HUES48 (cell line): ENCODE results near the gene CTDSPL.
A peak's percentile ranks its signal among the peaks of the same experiment; 100 is the strongest.

ENCODE experiments used
- H3K27ac ChIP-seq: one replicate; pipeline ENCODE4 v1.7.0; 2013; ENCODE audit warnings: low read depth, low read length, inconsistent platforms
- H3K27me3 ChIP-seq: 2 replicates; pipeline ENCODE4 v1.6.1; 2013; ENCODE audit warnings: mild to moderate bottlenecking, low read length; ENCODE audit not compliant: control insufficient read depth, insufficient read depth
- H3K36me3 ChIP-seq: 2 replicates; pipeline ENCODE4 v1.6.1; 2013; ENCODE audit warnings: low read length; ENCODE audit not compliant: control insufficient read depth, insufficient read depth
- H3K4me1 ChIP-seq: 2 replicates; pipeline ENCODE4 v1.6.1; 2013; ENCODE audit warnings: mild to moderate bottlenecking, low read length; ENCODE audit not compliant: control insufficient read depth, insufficient read depth
- H3K4me3 ChIP-seq: 2 replicates; pipeline ENCODE4 v1.5.1; 2013; ENCODE audit warnings: mild to moderate bottlenecking, low read depth, low read length
- H3K9ac ChIP-seq: 2 replicates; pipeline ENCODE4 v1.6.1; 2013; ENCODE audit warnings: mild to moderate bottlenecking, low read depth, low read length, moderate library complexity
- H3K9me3 ChIP-seq: 2 replicates; pipeline ENCODE4 v1.6.1; 2013; ENCODE audit warnings: low read length; ENCODE audit not compliant: control insufficient read depth, insufficient read depth

Gene CTDSPL

DNA sequence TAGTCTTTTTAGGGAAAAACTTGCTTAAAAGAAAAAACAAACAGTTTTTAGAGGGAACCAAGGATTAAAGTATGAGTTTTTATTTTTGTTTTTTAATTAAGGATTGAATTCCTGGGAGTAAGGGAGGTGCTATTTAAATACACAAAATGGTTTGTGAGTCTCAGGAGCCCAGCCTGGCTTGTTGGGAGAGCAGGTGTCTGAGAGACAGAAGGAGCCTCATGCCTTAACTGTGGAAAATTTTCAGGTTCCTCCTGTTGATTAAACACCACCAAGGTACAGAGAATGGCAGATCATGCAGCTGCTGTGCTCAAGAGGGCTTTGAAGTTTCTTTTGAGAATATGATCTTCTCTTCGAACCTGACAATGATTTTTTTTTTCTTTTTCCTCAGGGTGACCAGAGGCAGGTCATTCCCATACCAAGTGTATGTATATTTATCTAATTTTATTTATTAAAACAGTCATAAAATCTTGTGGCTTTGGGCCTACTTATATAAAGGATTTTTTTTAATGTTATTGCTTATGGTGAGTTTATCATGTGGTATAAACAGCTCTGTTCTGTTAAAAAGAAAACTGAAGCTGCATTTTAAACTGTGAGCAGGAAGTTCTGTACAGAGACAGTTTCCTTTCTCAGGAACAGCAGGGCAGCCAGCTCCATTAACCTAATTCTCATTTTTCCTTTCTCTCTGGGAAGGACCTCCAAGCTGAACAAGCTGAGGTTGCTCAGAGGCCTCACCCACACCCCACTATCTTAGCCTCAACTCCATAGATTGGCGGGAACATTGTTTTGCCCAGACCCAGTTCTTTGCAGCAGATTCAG, 95.3 kb downstream of the CTDSPL start:
- no peak overlapping the region for H3K9ac ChIP-seq
- H3K27me3 ChIP-seq: no peaks in the 10 kb centered on the region
- peak overlapping the region; percentile 22 for H3K27ac ChIP-seq
- H3K4me3 ChIP-seq: no peak overlapping the region
- H3K4me1 ChIP-seq: peaks cover 18% of the 10 kb centered on the region
- no peaks in the 10 kb centered on the region for H3K9me3 ChIP-seq
- H3K36me3 ChIP-seq: peaks cover 10% of the 10 kb centered on the region

DNA sequence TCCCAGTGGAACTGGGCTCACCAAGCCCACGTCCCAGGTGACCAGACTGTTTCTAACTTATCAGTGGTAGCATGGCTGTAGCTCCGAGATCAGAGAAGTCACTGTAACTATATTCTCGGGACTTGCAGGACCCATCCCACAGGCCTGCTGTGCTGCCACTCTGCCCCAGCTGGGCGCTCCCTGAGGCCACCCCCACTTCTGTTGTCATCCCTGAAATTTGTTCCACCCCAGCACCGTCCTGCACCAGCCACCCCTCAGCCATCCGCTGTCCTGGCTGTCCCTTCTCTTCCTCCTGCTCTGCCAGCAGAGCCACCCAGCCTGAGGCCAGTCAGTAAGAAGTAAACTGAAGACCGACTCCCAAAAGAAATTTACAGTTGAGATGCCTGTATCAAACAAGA, 95.9 kb downstream of the CTDSPL start:
- H3K9me3 ChIP-seq: no peaks in the 10 kb centered on the region
- H3K4me3 ChIP-seq: no peak overlapping the region
- no peak overlapping the region for H3K27ac ChIP-seq
- peaks cover 10% of the 10 kb centered on the region for H3K36me3 ChIP-seq
- no peaks in the 10 kb centered on the region for H3K27me3 ChIP-seq
- no peak overlapping the region for H3K9ac ChIP-seq
- peaks cover 24% of the 10 kb centered on the region for H3K4me1 ChIP-seq

DNA sequence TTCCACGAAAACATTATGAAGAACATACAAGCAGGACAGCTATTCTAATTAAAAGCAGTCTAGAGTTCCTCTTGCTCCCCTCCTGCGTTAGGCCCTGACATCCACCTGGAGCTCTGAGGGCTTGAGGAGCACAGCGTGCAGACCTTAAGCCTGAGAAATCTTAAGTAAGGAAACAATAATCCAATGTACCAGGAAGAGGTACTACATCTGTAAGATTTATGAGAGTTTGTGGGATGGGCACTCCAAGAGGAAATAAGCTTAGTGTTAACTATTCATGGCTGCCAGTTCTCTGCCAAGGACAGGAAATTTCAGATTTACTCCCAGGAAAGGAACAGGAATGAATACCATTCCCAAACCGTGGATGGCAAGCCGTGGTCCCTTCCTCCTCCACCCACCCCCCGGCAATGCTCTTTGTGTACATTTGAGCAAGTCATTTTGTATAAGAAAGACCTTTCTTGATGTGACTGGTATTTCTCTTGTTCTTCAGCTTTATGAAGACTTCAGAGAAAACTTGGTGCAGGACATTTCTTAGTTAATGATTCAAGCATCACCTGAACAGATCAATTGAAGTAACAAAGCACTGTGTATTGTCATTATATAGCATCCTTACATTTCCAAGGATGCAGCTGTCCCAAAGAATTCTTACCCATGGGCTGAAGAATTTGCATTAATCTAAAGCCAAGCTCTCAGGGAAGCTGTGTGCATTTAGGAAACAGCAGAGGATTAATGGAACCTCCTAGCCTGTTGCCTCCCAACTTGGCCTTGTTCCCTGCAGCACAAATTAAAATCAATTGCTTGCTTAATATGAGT, 100.1 kb downstream of the CTDSPL start:
- H3K9ac ChIP-seq: no peak overlapping the region
- peak overlapping the region; percentile 66 for H3K27ac ChIP-seq
- no peaks in the 10 kb centered on the region for H3K27me3 ChIP-seq
- H3K4me1 ChIP-seq: peaks cover 25% of the 10 kb centered on the region
- no peak overlapping the region; the same call in 1 of the 2 replicates for H3K4me3 ChIP-seq
- no peaks in the 10 kb centered on the region for H3K36me3 ChIP-seq
- H3K9me3 ChIP-seq: no peaks in the 10 kb centered on the region

DNA sequence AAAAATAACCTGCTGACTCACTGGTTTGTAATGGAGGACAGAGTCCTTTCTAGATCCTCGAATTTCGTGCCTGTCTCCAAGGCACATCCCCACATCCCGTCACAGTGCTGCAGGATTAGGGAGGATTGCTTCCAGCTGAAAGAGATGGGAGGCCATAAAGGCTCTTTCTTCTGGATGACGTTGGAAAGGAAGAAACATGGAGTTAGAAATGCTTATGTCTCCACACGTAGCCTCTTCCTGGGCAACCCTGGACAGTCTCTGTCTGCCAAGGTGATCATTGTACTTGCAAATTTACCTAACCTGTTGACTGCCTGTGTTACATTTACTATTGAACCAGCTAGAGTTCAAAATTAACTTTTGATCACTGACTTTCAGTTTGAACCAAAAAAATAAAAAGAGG, 101.3 kb downstream of the CTDSPL start:
- 0 out of 2 replicates have a peak overlapping the region, but pooled peaks have one; percentile 34 for H3K9ac ChIP-seq
- peaks cover 25% of the 10 kb centered on the region for H3K4me1 ChIP-seq
- no peaks in the 10 kb centered on the region for H3K27me3 ChIP-seq
- H3K4me3 ChIP-seq: no peak overlapping the region
- H3K27ac ChIP-seq: peak overlapping the region; percentile 21
- no peaks in the 10 kb centered on the region for H3K36me3 ChIP-seq
- no peaks in the 10 kb centered on the region for H3K9me3 ChIP-seq

DNA sequence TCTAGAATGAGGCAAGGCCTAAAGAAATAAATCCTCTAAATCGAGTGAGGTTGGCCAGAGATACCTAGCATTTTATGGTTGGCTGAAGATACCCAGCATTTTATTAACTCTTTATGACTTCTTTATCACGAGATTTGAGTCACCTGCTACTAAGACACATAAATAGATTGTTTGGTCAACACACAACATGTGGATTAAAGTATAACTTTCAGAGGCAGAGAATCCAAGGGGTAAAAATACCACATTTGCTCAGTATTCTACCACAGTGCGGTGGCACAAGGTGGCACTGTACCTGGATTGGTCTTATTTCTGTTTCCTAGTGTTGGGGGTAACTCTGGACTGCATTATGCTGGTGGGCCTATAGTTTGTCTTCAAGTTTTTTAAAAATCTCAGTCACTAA, 102.0 kb downstream of the CTDSPL start:
- Histone ChIP-seq H3K4me3 (no peak overlapping the region), H3K27me3 (no peaks in the 10 kb centered on the region), H3K27ac (no peak overlapping the region), H3K4me1 (peaks cover 25% of the 10 kb centered on the region), H3K9me3 (no peaks in the 10 kb centered on the region), H3K36me3 (no peaks in the 10 kb centered on the region), H3K9ac (no peak overlapping the region)

DNA sequence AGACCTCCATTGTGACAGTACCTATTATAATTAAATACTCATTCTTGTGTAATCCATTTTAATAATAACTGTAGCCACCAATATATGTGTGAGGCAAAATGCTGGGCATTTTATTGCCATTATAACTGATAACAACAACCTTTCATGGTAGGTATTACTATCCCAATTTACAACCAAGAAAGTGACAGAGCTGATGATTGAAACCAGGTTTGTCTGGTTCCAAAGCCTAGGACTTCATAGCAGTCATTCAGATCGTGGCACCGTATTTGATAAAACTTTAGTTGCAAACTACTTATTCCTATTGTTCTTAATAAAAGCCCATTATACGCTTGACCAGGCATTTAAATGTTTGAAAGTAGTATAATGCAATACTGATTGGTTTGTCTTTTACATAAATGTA, 102.5 kb downstream of the CTDSPL start:
- Histone ChIP-seq H3K9ac (no peak overlapping the region), H3K27me3 (no peaks in the 10 kb centered on the region), H3K27ac (no peak overlapping the region), H3K4me1 (peaks cover 25% of the 10 kb centered on the region), H3K9me3 (no peaks in the 10 kb centered on the region), H3K4me3 (no peak overlapping the region), H3K36me3 (no peaks in the 10 kb centered on the region)

DNA sequence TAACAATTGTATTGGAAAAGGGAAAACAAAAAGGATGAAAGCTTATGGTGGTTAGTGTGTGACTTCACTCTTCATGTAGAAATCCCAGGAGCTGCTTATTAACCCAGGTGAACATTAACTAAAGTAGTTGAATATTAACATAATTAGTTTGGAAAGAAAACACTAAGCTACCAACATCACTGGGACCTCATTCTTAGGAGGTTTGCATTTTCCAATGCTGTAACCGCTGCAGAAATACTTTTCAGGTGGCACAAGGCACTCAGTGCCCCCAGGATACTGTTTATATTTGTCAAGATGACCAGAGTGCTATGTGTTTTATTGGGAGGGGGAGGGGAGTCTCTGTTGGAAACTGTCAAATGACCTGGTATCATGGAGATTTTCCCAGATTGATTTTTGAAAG, 103.0 kb downstream of the CTDSPL start:
- H3K27me3 ChIP-seq: no peaks in the 10 kb centered on the region
- no peak overlapping the region for H3K4me3 ChIP-seq
- no peak overlapping the region for H3K27ac ChIP-seq
- H3K9ac ChIP-seq: no peak overlapping the region
- H3K9me3 ChIP-seq: no peaks in the 10 kb centered on the region
- no peaks in the 10 kb centered on the region for H3K36me3 ChIP-seq
- peaks cover 25% of the 10 kb centered on the region for H3K4me1 ChIP-seq

DNA sequence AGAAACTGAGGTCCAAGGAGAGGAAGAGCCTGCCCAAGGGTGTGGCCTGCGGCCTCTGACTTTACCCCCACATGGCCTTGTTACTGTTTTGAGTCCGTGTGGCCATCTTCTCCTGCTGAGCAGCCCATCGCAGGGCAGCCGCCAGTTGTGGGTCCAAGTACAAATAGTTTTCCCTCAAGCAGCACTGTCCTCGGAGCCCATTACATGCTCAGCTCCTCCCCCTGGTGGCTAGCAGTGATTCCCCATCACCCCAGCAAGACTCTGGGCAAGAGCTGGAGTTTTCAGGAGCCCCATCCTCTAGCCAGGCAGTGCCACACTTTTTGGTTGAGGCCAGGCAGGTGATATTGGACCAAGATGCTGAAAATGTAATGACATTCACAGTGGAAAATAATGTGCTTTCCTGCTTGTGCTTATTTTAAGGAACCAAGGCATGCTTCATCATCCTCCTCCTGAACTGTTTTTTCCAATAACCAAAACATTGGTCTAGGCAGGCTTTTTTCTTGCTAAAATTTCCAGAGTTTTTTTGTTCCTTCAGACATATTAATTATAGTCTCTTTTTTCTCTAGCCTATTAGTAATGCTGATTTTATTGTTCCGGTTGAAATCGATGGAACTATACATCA, 105.7 kb downstream of the CTDSPL start:
- Histone ChIP-seq H3K4me3 (no peak overlapping the region), H3K27ac (no peak overlapping the region), H3K4me1 (peaks cover 11% of the 10 kb centered on the region), H3K36me3 (no peaks in the 10 kb centered on the region), H3K9ac (no peak overlapping the region), H3K27me3 (no peaks in the 10 kb centered on the region), H3K9me3 (no peaks in the 10 kb centered on the region)

DNA sequence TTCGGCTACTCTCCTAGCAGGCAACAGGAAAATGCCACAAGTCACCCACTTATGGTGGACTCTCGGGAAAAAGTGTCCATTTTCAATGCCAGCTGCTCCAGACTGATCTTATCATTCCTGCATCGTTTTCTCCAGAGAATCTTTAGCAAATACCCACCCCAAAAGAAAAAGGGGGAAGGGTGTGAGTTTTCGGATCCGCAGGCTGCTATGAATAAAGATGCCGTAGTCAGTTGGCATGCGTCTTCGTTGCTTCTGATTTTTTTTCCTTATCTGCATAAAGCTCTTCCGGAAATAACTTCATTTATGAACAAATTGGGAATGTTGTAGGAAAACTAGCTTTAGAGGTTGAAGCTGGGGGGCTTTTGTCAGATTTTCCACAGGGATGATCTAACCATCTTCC, 106.5 kb downstream of the CTDSPL start:
- Histone ChIP-seq H3K4me3 (no peak overlapping the region), H3K27me3 (no peaks in the 10 kb centered on the region), H3K9me3 (no peaks in the 10 kb centered on the region), H3K36me3 (no peaks in the 10 kb centered on the region), H3K4me1 (peaks cover 3% of the 10 kb centered on the region), H3K27ac (no peak overlapping the region), H3K9ac (no peak overlapping the region)

DNA sequence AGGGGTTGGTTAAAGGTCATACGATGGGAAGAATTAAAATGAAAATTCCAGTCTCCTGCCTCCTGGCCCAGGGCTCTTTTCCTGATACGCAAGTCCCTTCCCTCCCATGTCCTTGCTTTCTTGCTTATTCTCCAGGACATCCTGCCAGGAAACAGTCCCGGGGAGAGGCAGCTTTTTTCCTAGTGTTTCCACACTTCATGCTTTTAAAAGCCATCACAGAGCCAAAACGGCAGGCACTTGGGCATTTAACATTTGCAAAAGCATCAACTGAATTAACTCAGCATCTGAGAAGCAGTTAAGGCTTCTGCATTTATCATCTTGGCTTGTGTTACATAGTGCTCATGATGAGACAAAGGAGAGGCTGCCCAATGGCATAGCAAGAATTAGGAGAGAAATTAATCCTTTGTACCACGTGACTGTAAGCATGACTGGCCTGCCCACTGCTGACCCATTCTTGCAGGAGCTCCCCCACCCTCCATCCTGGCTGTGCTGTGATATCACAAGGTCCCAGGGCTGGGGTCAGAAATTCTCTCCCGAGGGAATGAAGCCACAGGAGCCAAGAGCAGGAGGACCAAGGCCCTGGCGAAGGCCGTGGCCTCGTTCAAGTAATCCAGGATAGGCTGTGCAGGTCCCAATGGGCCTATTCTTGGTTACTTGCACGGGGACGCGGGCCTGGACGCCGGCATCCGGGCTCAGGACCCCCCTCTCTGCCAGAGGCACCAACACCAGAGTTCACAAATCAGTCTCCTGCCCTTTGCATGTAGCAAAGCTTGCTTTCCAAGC, 107.3 kb downstream of the CTDSPL start:
- no peak overlapping the region for H3K9ac ChIP-seq
- H3K9me3 ChIP-seq: no peaks in the 10 kb centered on the region
- H3K36me3 ChIP-seq: no peaks in the 10 kb centered on the region
- no peaks in the 10 kb centered on the region; the same call in 1 of the 2 replicates for H3K4me1 ChIP-seq
- H3K27ac ChIP-seq: no peak overlapping the region
- no peaks in the 10 kb centered on the region for H3K27me3 ChIP-seq
- H3K4me3 ChIP-seq: no peak overlapping the region
